NCI-H2107 treated with DMSO at 0.1 percent for 48 hours (cell line): ENCODE data around the gene ZBP1.

Source experiments
- DNase-seq: peaks from one replicate; lab custom pipeline; 2025; ENCODE audit not compliant: unreplicated experiment; lab: John Stamatoyannopoulos, UW

ZBP1 gene

DNA sequence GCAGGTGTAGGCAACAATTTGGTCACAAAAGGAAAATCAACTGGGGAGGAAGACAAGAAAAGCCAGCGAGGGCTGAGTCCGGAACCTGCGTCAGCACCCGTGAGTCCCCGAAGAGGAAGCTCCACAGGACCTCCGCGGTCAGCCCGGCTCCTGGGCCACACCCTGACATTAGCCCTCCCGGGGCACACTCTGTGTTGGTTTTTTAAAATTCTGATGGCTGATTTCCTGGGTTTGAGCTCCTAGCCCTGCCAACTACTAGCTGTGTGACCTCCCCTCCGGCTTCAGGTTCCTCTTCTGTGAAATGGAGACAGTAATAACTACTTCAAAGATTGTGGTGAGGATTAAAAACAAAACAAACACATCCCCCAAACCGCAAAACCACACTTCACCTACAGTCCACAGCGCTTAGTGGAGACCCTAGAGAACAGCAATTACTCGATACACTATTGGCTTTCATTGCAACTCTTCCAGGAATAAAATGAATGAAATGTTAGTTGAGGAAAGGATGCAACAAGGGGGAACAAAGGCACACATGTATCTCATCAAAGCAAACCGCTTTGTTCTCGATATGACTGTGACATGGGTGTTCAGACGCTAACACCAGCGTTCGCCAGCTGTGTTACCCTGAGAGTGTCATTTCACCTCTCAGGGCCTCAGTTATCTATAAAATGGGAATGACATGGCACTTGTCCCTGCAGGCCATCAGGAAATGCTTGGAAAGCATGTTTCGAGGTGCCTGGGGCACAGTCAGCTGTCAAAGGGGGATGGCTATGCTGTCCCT, 985 bp downstream of the ZBP1 start:
- peak; percentile 46 for DNase-seq

DNA sequence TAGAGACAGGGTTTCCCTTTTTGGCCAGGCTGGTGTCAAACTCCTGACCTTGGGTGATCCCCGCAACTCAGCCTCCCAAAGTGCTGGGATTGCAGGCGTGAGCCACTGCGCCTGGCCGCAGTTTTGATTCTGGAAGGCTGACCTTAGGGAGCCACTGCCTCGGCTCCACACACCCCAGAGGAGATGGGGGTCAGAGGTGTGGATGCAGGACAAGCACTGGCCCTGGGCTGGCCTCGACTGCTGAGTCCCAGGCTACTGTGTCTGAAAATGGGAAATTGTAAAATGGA, 1.5 kb downstream of the ZBP1 start:
- no peak for DNase-seq

DNA sequence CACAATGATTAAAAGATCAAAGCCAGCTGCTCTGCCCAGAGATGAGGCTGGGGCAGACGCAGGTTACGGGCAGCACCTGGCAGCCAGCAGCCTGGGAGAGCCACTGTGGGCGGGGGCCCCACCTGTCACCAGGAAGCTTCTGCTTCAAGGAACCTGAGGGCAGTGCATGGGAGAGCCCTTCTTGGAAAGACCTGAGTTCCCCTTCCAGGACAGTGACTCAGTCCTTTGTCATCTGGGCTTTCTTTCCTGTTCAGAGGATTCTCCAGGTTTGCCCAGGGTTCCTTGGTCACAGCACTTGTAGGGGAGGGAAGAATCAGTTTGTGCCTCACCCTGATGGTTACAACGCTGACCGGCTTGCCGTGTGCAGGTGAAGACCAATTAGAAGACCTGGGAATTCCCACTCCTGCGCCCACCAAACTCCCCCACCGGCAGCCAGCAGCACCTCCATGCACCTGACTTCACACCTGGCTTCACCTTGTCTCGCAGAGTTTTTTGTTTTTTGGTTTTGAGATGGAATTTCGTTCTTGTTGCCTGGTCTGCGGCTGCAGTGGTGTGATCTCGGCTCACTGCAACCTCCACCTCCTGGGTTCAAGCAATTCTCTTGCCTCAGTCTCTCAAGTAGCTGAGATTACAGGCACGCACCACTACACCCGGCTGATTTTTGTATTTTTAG, 2.0 kb downstream of the ZBP1 start:
- DNase-seq = peak; percentile 5

DNA sequence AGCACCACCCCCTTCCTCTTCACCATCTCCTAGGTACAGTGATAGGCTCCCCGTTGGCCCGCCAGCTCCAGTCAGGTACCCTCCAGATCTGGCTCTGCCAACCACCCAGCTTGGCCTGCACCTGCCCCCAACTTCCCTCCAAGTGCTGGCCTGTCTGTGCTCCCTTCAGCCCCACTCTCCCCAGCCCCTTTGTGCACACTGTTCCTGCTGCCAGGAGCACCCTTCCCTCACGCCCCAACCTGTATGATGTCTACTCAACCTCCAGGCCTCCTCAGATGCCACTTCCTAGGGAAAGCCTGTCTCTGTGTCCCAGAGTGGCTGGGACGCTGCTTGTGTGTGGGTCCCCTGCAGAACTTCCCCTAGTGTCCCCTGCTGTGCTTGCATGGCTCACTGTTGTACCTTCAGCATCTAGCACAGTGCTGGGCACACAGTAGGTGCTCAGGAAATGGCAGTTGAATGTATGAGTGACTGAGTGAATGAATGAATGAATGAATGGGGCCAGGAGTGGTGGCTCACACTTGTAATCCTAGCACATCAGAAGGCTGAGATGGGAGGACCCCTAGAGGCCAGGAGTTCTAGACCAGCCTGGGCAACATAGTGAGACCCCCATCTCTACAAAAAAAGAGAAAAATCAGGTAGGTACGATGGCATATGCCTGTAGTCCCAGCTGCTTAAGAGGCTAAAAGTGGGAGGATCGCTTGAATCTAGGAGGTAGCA, 3.0 kb downstream of the ZBP1 start:
- no peak for DNase-seq

DNA sequence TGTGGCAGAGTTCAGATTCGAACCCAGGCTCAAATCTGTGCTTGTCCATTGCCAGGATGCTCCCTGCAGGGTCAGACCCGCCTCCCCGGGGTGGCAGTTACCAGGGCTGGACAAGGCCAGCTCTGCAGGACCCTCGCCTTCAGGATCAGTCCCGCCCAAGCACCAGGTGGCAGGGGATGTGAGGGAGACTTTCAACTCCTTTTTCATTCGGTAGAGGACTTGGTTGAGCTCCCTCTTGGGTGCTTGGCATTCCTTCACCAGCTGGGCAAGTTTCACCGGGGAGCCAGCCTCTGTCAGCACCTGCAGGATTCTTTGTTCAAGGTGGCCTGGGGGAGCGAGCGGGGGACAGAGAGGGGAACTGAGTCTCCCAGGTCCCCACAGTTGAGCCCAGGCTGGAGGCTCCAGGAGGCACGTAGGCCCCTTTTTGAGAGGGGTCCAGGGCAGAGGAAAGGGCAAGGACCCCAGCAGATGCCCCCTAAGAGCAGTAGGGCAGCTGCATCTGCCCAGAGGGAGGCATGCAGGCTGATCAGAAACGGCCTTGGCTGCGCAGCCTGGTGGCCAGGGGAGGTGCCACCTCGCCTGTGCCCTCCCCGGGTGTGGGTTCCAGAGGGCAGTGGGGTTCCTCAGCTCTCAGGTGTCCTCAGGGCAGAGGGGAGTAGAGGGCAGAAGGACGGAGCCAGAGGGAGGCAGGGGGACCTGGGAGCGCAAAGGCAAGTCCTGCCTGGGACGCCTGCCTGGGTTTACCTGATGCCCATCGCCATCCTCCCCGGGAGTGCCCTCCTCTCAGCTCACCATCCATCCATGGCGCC, 3.9 kb downstream of the ZBP1 start:
- no peak for DNase-seq

DNA sequence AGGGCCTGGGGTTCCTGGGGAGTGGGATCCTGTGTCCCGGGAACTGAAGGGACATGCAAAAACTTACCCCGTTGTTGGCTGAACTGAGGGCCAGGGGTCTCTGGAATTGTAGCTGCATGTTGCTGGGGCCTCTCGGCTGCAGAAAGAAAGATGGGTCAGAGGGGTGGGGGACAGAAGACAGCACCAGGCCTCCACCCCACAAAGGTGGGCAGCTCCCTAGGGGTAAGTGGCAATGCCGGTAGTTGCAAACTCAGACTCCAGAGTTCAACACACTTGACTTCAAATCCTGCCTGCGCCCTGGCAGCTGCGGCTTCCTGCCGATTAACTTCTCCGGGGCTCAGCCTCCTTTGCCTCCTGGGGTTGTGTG, 4.8 kb downstream of the ZBP1 start:
- no peak for DNase-seq

DNA sequence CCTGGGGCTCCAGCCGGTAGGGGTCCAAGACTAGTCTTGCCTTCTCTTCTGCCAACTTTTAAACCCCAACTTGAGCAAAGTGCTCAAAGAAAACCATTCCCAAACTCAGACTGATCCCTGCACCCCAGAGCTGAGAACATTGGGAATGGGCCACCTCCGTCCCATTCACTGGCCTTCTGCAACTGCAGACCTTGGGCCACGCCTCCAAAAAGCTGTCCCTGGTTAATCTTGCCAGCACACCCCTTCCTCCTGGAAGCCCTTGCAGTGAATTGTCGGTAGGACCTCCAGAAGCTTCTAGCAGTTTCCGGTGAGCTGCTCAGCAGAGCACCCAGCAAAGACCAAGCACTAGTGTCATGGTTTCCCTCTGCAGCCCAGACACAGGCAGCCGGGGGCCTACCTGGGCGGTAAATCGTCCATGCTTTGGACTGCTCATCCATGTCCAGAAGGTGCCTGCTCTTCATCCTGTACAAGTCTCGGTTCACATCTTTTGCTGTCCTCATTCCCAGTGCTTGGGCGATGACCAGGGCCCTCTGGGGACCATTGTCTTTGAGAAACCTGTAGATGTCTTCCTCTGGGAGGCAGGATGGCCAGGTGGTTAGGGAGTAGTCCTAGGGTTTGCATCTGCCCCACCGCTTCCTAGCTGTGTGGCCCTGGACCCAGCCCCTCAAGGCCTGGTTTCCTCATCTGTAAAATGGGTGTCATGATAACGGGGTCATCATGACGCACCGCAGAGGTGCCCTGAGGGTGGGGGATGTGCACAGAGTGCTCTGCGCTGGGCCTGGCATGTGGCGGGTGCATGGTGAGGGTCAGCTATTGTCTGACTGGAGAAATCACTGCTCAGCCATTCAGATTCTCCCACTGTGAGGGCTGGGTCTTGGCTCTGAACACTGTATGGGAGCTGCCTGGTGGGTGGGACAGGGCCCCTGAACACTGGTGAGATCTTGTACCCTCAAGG, 5.5 kb downstream of the ZBP1 start:
- no peak for DNase-seq

DNA sequence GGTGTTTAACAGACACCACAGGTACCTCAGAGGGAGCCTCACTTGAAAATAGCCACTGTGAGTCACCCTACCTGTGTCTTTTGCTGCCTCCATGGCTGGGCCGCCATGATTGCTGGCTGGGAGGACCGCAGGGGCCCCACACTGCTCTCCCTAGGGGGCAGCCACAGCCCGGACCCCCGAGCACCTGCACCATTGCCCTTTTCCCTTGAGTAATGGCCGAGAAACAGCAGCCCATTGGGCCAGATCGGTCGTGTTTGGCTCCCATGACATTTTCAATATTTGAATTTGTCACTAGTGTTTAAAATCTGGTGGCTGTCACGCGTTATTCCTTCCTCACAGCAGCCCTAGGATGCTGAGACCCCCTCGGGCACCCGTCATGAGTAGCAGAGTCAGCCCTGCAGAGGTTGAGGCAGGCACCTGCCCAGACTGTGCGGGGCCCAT, 6.7 kb downstream of the ZBP1 start:
- no peak for DNase-seq

DNA sequence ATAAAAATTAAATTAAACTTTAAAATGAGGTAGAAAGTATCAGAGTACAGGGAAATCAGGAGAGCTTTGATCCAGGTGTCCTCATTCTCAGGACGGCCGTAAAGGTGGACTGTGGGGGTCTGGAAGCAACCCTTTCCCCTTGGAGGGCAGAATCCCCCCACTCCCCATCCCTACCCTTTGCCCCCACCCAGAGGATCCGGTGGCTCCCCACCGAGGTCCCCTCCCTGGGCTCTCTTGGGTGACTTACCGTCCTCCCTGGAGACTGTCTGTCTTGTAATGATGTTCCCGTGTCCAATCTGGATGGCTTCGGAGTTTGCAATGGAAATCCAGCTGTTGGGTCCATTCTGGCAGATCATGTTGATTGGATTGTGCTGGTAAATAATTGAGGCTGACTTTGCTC, 7.3 kb downstream of the ZBP1 start:
- DNase-seq = no peak

DNA sequence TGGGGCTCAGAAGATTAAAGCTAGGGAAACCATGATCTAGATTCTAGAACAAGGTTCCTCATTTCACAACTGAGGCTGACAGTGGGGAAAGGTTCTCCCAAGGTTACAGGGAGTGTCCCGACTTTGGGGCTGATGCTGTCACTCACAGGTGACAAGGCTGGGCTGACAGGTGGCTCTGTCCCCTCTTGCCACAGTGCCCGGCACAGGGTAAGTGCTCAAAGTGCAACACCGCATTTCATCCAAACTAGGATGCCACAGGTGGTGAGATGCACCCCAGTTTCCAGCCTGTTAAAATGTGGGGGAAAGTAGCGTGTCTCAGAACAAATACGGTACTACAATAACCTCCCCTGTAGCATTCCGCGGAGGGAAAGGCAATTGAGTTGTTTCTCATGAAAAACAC, 7.8 kb downstream of the ZBP1 start:
- no peak for DNase-seq

DNA sequence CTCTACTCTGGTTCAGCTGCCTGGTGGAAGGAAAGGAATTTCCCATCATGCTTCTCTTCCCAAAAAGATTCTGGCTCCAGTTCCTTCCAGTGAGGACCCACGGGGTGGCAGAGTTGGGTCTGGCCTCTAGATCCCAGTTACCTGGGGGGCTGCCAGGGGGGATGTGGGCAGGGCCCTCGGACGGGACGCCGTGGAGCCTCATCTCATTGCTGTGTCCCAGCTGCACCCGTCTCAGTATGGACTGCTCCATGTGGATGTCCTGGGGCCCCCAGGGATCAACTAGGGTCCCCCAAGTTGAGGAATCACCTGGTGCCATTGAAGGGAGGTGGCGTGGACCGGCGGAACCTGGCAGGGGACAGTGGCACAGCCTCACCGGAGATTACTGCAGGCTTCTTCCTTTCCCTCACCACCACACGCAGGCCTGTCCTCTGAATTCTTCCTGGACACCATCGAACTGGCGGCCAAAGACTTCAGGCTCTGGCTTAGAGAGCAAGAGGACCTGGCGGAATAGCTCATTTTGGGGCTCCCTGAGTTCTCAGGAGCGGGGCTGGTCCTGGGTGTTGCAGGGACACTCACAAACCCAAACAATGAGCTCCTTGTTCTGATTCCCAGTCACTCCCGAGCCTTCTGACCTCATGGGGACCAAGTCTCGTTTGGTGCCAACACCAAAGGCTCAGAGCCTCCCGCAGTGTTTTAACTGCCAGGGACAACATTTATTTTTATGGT, 8.5 kb downstream of the ZBP1 start:
- DNase-seq = no peak

DNA sequence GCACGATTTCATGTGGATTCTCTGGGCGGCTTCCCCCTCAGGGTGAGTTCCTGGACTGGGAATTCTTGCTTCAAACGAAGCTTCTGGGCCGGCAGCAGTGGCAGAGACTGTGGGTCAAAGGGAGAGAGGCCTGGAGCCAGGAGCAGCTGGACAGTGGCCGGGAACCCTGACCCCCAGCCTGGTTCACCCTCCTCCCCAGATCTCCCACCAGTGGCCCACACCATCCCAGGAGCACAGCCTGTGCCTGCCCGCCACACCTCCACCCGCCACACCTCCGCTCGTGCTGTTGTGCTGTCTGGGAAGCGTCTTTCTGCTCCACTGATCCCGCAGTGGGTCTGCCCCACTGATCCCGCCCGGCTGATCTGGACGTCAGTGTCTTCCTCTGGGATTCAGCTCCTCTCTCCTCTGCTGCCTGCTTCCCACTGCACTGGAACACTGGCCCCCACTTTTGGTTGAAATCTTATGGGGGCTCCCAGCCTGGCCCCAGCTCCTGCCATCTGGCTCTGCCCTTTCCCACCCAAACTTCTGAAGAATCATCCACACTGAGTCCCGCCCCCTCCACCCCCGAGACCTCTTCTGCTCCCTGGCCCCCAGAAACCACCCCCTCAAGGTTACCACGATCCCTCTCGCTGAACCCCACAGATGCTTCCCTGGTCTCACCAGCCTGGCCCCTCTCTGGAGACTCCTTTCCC, 9.8 kb downstream of the ZBP1 start:
- no peak for DNase-seq

DNA sequence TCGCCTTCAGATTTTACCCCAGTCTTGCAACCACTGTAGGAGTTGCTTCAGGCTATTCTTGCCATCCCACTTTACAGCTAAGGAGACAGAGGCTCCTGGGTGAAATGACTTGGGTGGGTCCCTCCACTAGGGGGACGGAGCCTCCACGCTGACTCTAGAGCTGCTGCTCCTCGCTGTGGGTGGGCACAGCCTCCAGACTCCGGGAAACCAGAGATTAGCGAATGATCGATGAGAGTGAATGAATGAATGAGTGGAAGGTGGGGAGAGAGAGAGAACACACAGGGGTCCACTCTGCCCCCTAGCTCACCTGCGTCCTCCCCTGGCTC, 10.4 kb downstream of the ZBP1 start:
- no peak for DNase-seq

DNA sequence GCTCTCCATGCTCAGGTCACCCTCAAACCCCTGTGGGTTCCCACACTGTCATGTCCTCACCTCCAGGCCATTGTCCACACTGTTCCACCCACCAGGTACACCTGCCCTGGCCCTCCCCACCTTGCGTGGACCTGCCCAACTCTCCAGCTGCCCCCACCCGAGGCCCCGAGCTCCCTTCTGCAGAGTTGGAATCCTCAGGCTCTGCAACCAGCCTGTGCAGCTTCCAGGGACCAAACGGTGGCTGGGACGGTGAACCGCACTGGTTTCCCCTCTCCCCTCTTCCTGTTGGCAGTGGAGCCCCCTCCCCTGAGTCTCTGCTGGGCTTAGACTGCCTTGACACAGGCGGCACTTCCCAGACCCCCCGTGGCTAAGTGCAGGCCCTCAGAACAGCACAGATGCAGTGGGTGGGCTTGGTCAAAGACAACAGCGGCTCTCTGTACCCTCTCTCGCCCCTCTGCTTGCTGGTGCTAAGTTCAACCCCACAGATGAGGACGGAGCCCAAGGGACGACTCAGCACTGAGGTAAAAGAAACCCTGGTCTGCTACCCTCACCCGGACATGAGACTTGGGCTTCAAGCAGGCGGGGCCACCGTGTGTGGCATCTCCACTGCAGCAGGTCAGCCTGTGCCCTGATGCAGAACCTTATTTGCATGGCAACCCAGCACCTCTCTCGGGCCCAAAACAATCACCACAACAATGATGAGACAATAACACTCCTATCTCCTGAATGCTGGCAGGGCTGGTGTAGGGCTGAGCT, 11.0 kb downstream of the ZBP1 start:
- no peak for DNase-seq

DNA sequence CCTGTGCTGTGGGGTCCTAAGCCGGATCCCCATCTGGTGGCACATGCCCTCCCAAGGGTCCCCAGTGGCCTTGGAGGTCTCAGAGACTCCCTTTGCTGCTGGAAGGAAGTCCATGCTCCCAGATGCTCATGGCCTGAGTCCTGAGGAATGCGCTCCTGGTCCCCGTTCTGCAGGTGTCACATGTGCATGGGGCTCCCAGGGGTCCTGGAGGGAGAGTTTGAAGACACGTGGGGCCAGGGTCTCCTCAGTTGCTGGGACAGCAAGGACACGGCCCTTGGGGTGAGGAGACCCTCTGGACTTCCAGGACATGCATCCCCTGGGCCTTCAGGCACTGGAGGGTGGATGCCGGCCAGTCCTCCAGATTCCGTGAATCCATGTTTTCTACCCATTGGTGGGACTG, 11.7 kb downstream of the ZBP1 start:
- DNase-seq = no peak

DNA sequence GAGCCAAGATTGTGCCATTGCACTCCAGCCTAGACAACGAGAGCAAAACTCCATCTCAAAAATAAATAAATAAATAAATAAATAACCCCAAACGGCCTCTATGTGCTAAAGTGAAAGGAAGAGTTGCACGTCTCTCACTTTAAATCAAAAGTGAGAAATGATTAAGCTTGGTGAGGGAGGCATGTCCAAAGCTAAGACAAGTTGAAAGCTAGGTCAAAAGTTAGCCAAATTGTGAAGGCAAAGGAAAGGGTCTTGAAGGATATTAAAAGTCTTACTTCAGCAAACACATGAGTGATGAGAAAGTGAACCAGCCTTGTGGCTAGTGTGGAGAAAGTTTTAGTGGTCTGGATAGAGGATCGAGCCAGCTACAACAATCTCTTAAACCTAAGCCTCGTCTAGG, 14.3 kb downstream of the ZBP1 start:
- no peak for DNase-seq

DNA sequence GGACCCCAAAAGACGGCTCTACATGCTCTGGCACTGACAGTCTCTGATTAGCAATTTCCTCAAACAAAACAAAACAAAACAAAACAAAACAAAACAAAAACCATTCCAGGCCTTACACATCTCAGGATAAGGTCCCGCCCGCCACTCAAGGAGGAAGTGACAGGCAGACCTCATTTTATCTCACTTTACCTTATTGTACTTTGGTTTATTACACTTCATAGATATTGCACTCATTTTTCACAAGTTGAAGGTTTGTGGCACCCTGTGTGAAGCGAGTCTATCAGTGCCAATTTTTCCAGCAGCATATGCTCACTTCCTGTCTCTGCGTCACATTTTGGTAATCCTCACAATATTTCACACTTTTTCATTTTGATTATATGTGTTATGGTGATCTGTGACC, 15.2 kb downstream of the ZBP1 start:
- no peak for DNase-seq

DNA sequence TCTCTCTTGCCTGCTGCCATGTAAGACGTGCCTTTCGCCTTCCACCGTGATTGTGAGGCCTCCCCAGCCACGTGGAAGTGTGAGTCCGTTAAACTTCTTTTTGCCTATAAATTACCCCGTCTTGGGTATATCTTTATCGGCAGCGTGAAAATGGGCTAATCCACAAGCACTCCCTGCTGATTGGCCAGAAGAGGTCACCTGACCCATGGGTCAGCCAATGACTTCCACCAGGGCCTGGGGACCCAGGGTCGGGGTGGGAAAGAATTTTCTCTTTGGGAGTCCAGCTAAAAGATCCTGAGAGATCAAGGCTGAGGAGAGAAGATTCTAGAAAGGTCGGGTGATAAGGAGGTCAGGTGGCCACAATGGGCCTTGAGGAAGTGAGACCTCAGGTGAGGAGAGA, 17.1 kb downstream of the ZBP1 start:
- no peak for DNase-seq

DNA sequence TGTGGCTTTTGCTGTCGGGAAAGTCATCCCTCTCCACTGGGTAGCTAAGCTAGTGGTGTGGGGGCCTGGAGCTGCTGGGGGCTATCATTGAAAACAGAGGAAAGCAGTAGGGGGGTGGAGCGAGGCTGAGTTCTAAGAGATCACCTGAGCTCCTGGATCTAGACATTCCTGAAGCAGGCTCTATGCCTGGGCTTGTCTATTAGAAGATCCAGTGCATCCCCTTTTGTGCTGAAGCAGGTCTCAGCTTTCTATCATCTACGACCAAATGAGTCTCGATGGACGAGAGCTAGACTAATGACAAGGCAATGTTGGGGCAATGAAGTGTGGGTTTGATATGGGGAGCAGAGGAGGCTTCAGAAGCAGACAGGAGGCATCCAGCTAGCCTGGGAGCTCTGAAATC, 18.5 kb downstream of the ZBP1 start:
- no peak for DNase-seq
